Body of pancreas (tissue), 4 donors: ENCODE data around the gene AGRN.

Experiments
- CTCF ChIP-seq, 7 experiments: fragments of 450-650 bp in 4 of 7; fragments of 200-600 bp in 3 of 7; sonication (generic) in 3 of 7; IDR thresholded peaks; one replicate each; pipeline ENCODE4 v1.5.1; 2016 to 2019; ENCODE audit warnings: antibody characterized with exemption in 7 of 7
- POLR2A ChIP-seq, 3 donors: fragments of 450-650 bp; IDR thresholded peaks; one replicate each; pipeline ENCODE4 v1.6.1; 2016; ENCODE audit warnings: antibody characterized with exemption in 3 of 3, mild to moderate bottlenecking in 2 of 3

GRCh38 chr1:1053022-1053421 lies 33.1 kb downstream of the AGRN start:
- TF ChIP-seq CTCF (IDR thresholded peaks at IDR 0.05), result no peak
- no peak for TF ChIP-seq POLR2A (IDR thresholded peaks at IDR 0.05)
